ENCODE data around the gene TCEAL4. TPM values are rescaled to one million over a fixed set of nuclear protein-coding genes. Genes with fewer than 3 reads are reported as not detected.
"Not testable (repeated sequence)": the region's sequence is repeated elsewhere in the genome, so short reads cannot be mapped to it uniquely, and the experiment has no call there.

The TCEAL4 gene
- total RNA-seq, 1 donor from 2014 or later: 21.8 TPM

DNA sequence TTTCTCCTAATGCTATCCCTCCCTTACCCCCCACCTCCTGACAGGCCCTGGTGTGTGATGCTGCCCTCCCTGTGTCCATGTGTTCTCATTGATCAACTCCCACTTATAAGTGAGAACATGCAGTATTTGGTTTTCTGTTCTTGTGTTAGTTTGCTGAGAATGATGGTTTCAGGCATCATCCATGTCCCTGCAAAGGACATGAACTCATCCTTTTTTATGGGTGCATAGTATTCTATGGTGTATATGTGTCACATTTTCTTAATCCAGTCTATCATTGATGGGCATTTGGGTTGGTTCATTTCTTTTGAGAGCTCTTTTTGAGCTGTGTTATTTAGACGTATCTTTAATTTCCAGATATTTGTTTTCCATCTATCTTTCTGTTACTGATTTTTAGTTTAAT is 7.0 kb downstream of the TCEAL4 start:
- not testable (repeated sequence) for DNase-seq (ENCODE audit: low read depth in 2 of 2)

DNA sequence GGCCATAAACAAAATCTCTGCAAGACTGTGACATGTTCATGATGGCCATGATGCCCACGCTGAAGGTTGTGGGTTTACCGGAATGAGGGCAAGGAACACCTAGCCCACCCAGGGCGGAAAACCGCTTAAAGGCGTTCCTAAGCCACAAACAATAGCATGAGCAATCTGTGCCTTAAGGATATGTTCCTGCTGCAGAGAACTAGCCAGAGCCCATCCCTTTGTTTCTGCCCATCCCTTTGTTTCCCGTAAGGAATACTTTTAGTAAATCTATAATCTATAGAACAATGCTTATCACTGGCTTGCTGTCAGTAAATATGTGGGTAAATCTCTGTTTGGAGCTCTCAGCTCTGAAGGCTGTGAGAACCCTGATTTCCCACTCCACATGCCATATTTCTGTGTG is 9.9 kb downstream of the TCEAL4 start:
- not testable (repeated sequence) for DNase-seq (ENCODE audit: low read depth in 2 of 2)

DNA sequence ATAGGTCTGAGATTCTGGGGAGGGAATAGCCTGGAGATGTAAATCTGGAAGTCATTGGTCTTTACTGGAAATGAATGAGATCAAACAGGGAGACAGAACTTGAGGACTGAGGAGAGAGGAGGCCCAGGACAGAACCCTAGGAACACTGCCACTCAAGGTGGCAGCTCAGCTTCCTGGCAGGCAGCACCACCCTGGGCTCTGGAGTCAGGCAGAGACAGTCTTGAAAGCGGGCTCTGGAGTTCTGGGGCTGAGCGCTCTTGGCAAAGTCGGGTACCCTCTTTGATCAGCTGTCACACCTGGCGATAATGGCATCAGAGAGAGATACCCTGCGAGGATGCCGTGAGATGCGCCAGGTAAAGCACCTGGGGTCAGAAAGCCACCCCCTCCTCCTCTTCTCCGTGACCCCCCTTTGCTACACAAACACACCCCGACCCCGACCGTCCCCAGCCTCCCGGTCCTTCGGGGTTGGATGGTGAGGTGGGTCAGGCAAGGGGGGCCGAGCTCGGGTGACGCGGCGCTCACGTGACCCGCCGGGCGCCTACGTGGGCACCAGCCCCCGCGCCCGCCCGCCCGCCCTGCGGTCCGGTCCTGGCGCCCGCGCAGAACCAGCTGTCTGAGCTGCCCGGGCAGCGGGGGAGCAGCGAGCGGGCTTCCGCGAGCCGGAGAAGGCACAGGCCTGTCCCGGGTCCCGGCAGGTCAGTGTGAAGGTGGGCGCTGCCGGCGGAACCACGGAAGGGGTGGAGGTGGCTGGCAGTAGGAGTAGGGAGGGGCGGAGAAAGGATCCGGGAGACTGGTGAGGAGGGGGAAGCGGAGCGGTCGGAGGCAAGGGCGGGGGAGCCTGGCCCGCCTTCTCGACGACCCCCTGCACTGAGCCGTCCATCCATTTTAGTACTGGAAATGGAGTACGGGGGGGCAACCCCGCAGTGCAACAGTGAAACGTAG is 22.3 kb downstream of the TCEAL4 start, which contains the start of gene TCEAL3:
TCEAL3 (plus strand) TSS at position 600 of the 942 bp plus-strand sequence. CDS start 1,102 bp downstream, outside the sequence.
- DNase-seq (ENCODE audit: low read depth in 2 of 2): peak in 1 of 2 donors; percentile 52

GRCh38 chrX:103608306-103608963 is 23.1 kb downstream of the TCEAL4 start:
- DNase-seq (ENCODE audit: low read depth in 2 of 2): peak in 1 of 2 donors; percentile 3

DNA sequence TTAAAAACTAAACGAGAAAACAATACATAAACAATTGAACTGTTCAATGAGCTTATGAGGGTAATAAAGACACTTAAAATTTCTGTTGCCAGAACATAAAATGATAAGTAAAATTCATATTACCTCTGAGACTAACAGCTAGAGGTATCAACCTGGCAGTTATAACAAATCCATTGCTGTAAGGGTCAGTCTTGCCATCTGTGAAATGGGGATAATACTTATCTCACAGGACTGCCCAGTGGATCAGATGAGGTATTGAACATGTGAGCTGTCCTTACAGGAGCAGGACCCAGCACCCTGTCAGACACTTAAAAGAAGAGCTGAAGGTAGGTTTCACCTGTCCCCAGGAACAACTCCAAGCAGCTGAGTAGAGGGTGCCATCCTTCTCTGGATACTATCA is 25.0 kb downstream of the TCEAL4 start:
- DNase-seq (ENCODE audit: low read depth in 2 of 2): no peak

DNA sequence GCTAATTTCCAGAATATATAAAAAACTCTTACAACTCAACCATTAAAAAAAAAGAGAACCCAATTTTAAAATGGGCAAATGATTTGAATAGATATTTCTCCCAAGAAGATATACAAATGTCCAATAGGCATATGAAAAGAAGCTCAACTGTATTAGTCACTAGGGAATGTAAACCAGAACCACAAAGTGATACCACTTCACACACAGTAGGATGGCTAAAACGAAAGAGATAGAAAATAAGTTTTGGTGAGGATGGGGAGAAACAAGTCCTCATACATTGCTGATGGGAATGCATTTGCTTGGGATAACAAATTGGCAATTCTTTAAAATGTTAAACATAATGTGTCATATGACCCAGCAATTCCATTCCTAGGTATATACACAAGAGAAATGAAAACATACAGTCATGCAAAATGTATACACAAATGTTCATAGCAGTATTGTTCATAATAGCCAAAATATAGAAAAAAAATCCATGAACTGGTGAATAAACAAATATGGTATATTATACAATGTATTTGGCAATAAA is 28.1 kb downstream of the TCEAL4 start:
- no peak for DNase-seq (ENCODE audit: low read depth in 2 of 2)

- DNase-seq (ENCODE audit: low read depth in 2 of 2): no peak
Measured at GRCh38 chrX:103614999-103615398, 29.7 kb downstream of the TCEAL4 start.

GRCh38 chrX:103615781-103616371 is 30.6 kb downstream of the TCEAL4 start:
- no peak for DNase-seq (ENCODE audit: low read depth in 2 of 2)

DNA sequence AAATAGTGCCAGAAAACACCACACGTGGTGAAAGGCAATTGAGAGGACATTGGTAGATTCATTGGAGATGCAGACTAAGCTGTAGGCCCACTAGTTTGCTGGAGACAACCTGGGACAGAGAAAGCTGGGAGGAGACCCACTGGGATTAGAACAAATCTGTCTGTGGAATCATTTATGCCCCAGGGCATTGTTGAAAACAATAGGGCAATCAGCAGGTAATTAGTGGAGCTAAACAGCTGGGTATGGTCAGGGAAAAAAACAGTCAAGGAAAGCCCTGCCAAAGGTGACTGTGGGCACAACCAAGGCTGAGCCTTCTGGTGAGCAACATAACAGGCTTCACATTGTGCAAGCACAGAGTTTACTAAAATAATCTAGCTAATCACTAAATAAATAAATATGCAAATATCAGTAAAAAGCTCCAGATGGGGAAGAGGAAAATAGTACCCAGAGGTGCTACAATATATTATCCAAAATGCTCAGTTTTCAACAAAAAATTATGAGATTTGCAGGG is 31.4 kb downstream of the TCEAL4 start:
- DNase-seq (ENCODE audit: low read depth in 2 of 2): no peak

DNA sequence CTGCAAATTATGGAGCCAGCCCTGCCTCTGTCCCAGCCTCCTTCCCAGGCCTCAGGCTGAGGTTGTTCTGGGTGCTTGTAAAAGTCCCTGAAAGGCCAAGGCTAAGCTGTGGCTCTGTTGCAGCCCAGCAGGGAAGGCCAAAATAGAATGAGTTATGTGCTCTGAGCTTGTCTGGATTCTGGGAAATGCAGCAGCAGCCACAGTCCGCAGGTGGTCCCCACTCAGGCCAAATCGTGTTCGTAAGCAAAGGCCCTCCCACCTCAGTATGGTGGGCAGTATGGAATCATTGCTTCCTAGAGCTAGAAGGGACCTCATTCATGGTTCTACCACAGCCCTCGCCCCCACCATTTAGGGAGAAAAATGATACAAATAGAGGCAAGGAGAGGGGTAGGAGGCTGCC is 38.8 kb downstream of the TCEAL4 start:
- no peak for DNase-seq (ENCODE audit: low read depth in 2 of 2)

- peak in 1 of 2 donors; percentile 61 for DNase-seq (ENCODE audit: low read depth in 2 of 2)
Measured at GRCh38 chrX:103626855-103627254, 41.5 kb downstream of the TCEAL4 start.

DNA sequence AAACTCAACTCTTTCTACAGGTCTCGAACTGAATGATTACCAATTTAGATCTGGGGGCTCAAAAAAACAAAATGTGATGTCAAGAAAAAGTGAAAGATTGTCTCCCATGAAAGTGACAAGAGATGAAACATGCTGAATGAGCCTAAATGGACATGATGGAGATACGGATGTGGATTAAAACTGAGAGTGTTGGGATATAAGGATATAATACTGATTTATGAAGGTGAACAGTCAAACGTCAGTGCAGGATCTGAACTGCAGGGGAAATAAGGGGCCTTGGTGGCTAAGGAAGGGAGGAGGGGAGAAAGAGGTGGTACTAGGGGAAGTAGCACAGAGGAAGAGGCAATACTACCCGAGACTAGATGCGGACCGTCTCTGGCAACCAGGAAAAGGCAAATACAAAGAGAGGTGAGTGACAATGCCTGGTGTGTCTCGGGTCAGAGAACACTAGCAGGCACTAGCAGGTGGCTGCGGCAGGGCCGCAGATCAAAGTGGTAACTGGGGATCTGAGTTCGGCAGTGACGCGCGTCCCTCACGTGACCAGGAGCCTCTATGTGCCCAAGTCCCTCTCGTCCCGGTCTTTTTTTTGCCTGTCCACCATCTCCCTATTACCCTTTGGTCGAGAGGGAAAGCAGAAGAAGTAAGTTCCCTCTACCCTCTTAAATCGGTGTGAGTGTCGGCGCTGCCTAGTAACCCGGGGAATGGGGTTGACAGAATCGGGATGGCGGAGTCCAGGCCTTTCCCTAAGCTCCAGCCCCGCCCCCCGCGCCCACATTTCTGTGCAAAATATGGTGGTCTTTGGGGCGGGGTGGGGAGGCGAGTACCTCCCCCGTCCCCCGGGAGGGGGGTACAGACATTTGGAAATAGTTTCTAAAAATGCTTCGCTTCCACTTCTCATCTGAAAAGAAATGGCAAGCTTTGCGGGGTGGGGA is 43.3 kb downstream of the TCEAL4 start, which contains the start of gene TCEAL1:
TCEAL1 (plus strand) TSS at position 590 of the 932 bp plus-strand sequence. CDS start 942 bp downstream, outside the sequence.
- peak; percentile 7 to 57 for DNase-seq (ENCODE audit: low read depth in 2 of 2)

GRCh38 chrX:103629318-103630170 is 44.2 kb downstream of the TCEAL4 start:
- DNase-seq (ENCODE audit: low read depth in 2 of 2): peak; percentile 16 to 65

DNA sequence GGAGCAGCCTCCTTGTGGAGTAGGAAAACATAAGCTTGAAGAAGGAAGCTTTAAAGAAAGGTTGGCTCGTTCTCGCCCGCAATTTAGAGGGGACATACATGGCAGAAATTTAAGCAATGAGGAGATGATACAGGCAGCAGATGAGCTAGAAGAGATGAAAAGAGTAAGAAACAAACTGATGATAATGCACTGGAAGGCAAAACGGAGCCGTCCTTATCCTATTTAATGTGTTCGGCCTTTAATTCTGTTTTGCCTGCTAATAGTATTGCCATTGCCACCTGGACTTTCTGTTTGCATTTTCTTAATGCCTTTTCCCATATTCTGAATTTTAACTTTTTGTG is 44.8 kb downstream of the TCEAL4 start:
- DNase-seq (ENCODE audit: low read depth in 2 of 2): no peak

GRCh38 chrX:103631145-103631544 is 45.8 kb downstream of the TCEAL4 start:
- DNase-seq (ENCODE audit: low read depth in 2 of 2): no peak

DNA sequence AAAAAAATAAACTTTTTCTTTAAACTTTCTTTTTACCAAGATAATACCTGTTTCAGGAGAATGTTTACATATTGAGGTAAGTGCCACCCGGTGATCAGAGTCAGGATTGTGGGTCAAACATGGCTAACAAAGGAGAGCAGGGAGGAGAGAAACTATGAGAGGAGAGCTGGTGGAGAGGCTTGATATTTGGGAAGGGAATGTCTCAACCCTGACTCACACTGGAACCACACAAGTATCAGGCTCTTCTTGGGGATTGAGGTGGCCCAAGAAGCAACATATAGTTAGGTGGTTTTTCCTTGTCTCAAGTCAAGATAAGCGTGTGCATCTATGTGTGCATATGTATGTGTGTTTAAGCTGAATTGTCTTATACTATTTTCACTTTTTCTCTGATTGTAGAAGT is 50.1 kb downstream of the TCEAL4 start:
- DNase-seq (ENCODE audit: low read depth in 2 of 2): no peak

Measured in dermis microvascular lymphatic vessel endothelial cell (primary cell).